A549 (cell line): Measurements from ENCODE around the gene SHC4.

Source experiments
- CEBPB ChIP-seq, 2 experiments: fragments of >200 bp in 1 of 2; sonication (Bioruptor Twin) in 1 of 2; formaldehyde crosslinking in 1 of 2; IDR thresholded peaks; 2 replicates each; pipeline ENCODE4 v1.6.1; 2012 to 2016
- KDM1A ChIP-seq: fragments of 200-600 bp; sonication (generic); IDR thresholded peaks from 2 replicates; pipeline ENCODE4 v1.6.1; 2016; ENCODE audit warnings: low read depth, mild to moderate bottlenecking
- USF2 ChIP-seq: fragments of 450-650 bp; IDR thresholded peaks from 2 replicates; pipeline ENCODE4 v1.6.1; 2014; ENCODE audit warnings: antibody characterized with exemption

- TF ChIP-seq USF2 (no peak), KDM1A (no peak), CEBPB (IDR thresholded peaks at IDR 0.05) (no peak)
Observed at GRCh38 chr15:48833526-48834239, 130.0 kb downstream of the SHC4 start.
